Stimulated activated CD4-positive, alpha-beta T cell treated with anti-CD3 and anti-CD28 coated beads, TNF-alpha, amount 100 ng/mL, for 48 hours (primary cell): ENCODE data around the gene HDAC6.
"Not testable (repeated sequence)": the region's sequence is repeated elsewhere in the genome, so short reads cannot be mapped to it uniquely, and the experiment has no call there.

Experiments
- DNase-seq, 3 donors: peaks; one replicate each; pipeline ENCODE4 v3.0.0-alpha.2; 2020; ENCODE audit warnings: low read depth in 3 of 3

Gene HDAC6

DNA sequence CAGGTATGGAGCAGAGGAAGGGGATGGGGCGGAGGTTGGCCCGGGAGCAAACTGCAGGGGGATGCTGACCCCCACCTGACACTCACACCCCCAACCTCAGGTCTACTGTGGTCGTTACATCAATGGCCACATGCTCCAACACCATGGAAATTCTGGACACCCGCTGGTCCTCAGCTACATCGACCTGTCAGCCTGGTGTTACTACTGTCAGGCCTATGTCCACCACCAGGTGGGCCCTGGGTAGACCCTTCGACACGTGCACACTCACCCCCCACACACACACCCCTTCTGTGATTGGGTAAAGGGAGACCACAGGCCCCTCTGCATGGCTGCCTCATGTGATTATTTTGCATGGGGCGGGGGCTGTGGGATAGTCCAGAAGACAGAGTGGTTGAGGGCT lies 22.2 kb downstream of the HDAC6 start:
- no peak for DNase-seq

DNA sequence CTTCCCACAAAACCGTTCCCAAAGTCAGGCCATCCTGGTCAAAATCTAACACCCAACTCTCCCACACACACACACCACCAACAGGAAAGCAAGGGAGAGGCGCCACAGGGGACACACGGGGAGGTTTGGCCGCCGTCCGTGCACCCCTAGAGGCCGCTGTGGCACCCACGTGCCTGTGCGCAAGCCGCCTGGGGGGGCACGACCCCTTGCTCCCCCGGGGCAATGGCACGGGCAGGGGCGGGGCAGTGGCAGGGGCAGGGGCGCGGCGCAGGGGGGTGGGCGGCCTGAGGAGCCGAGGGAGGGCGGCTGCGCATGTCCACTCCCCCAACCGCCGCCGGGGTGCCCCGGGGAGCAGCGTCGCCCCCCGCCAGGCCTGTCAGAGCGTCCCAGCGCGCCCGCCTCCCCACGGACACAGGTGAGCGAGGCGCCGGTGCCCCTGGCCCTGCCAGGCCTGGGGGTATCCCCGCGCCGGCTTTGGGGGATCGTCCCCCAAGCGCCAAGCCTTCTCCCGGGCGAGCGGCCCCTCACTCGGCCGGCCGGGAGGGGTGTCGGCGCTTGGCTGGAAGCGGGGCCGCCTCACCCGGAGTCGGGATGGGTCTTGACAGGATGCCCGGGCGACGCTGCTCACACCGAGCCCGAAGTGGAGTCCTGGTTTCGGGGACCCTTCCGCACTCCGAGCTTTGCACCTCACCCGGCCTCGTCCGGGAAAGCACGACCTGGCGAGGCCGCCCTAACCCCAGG lies 24.4 kb downstream of the HDAC6 start, which contains the start of gene ERAS:
ERAS (plus strand) TSS at position 379 of the 741 bp plus-strand sequence. CDS start 2,611 bp downstream, outside the sequence.
- no peak for DNase-seq

DNA sequence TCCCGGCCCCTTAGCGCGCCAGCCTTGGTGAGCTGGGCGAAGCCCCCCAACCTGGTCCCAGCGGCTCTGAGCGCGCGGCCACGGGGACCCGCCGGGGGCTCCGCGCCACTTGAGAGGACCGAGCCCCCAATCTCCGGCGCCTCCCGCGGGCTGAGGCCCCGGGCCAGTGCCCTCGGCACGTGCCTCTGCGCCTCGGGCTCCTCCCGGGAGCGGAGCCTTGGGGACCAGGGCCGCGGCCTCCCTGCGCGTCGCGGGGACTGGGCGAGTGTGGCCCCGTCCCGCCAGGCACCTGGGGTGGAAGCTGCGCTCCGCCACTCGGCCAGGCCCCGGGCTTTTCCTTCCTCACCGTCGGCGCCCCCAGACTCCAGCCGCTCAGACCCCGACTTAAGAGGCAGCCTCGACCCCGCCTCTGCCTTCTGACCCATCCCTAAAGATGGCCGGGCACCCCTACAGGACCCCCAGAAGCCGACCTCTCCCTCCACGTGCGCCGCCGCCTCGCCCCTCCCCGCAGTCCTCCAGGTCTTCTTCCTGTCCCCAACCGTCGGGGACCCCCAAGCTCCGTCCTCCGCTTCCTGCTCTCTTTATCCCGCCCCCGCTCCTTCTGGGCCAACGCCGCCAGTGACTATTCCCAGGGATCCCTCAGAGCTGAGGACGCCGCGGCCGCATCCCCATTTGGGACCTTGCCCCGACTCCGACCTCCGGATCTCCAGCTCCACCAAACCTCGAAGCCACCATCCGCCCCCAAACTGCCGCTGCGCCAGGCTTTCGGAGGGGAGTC lies 25.2 kb downstream of the HDAC6 start:
- DNase-seq = no peak

GRCh38 chrX:48827654-48827968 lies 25.7 kb downstream of the HDAC6 start:
- DNase-seq = no peak

DNA sequence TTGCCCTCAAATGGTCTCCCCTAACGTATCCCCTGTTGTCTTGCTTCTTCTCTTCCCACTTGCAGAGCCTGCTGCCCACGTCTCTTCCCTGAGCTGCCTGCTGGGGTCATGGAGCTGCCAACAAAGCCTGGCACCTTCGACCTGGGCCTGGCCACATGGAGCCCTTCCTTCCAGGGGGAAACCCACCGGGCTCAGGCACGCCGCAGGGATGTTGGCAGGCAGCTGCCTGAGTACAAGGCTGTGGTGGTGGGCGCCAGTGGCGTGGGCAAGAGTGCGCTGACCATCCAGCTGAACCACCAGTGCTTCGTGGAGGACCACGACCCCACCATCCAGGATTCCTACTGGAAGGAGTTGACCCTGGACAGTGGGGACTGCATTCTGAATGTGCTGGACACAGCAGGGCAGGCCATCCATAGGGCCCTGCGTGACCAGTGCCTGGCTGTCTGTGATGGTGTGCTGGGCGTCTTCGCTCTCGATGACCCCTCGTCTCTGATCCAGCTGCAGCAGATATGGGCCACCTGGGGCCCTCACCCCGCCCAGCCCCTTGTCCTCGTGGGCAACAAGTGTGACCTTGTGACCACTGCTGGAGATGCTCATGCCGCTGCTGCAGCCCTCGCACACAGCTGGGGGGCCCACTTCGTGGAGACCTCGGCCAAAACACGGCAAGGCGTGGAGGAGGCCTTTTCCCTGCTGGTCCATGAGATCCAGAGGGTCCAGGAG lies 27.3 kb downstream of the HDAC6 start:
- no peak for DNase-seq

- DNase-seq = no peak
These were observed 29.5 kb downstream of the HDAC6 start for GRCh38 chrX:48831136-48831908.

- no peak for DNase-seq
These were observed 30.0 kb downstream of the HDAC6 start for GRCh38 chrX:48831909-48832291.

- no peak for DNase-seq
These were observed 31.8 kb downstream of the HDAC6 start for GRCh38 chrX:48833542-48834138.

DNA sequence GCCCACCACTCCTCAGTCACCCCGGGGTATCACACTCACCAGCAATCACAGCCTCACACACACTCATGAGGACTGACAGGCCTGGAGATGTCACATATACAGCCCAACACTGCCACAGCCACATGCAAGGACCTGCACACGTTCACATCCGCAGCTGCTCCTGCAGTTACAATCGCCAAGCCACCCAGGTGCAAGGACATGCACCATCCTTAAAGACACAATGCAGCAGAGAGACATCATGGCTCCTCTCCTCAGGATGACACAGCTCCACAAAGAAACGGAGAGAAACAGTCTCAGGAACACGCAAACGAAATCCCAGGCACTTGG lies 32.5 kb downstream of the HDAC6 start:
- DNase-seq = no peak

DNA sequence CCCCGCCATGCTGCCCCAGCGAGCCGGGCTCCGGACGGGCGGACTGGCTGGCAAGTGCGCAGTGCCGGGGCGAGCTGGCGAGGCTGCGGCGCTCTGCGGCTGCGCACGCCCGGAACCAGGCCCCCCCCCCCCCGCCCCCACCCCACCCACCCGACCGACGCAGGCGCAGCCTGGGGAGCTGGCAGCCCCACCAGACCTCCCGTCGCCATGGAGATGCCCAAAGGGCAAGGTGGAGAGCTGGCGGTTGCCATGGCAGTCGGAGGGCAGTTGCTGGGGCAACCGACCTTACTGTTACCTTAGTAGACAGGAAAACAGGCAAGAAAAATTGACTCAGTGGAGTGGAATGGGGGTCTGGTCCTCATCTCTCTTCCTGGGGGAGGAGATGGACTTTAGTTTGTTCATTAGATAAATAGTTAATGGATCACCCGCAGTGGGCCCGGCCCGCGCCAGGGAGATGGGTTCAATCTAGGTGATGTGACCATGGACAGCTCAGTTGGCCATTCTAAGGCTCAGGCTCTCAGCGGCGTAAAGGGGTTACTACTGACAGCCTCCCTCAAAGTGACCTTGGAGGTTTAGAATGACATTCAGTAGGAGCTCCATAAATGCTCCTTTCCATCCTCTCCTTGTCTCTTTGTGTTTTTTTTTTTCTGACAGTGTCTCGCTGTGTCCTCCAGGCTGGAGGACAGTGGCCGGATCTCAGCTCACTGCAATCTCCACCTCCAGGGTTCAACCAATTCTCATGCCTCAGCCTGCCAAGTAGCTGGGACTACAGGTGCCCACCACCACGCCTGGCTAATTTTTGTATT lies 33.9 kb downstream of the HDAC6 start, which contains the start of gene PCSK1N:
PCSK1N (minus strand) TSS at position 87 of the 806 bp plus-strand sequence; CDS start at position 9, 78 bp downstream.
- DNase-seq = no peak

DNA sequence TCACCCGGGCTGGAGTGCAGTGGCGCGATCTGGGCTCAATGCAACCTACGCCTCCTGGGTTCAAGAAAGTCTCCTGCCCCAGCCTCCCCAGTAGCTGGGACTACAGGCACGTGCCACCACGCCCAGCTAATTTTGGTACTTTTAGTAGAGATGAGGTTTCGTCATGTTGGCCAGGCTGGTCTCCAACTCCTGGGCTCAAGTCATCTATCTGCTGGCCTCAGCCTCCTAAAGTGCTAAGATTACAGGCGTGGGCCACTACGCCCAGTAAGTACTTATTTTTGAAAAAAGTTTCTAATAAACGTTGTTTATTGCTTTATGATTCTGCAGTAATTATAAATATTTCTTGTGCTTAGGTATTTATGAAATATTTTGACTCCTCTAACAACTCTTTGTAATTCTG lies 37.8 kb downstream of the HDAC6 start:
- no peak for DNase-seq

DNA sequence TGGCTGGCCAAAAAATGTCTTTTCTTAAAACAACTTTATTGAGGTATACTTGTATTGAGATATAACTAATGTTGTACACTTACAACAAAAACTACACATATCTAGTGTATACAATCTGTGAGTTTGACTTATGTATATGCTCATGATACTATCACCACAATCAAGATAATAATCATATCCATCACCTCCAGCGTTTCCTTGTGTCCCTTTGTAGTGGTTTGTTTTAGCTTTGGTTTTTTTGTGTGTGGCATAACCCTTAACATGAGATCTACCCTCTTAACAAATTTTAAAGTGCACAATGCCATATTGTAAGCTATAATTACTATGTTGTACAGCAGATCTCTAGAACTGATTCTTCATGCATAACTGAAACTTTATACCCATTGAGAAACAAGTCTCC lies 47.0 kb downstream of the HDAC6 start:
- DNase-seq = no peak

GRCh38 chrX:48852857-48853256 lies 51.0 kb downstream of the HDAC6 start:
- no peak for DNase-seq

DNA sequence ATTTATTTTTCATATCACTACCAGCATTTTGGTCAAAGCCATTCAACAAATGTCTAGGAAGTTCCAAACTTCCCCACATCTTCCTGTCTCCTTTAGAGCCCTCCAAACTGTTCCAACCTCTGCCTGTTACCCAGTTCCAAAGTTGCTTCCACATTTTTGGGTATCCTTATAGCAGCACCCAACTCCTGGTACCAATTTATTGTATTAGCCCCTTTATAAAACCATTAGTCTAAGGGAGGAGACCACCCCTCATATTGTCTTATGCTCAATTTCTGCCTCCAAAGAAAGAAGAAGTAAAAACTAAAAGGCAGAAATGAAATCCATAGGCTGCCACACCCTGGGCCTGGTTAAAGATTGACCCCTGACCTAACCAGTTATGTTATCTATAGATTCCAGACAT lies 51.6 kb downstream of the HDAC6 start:
- not testable (repeated sequence) for DNase-seq

- DNase-seq = not testable (repeated sequence)
These were observed 52.4 kb downstream of the HDAC6 start for GRCh38 chrX:48854121-48854804.

GRCh38 chrX:48854898-48855297 lies 53.0 kb downstream of the HDAC6 start:
- DNase-seq = no peak

GRCh38 chrX:48864210-48864609 lies 62.3 kb downstream of the HDAC6 start:
- DNase-seq = no peak

GRCh38 chrX:48872017-48872416 lies 70.2 kb downstream of the HDAC6 start:
- DNase-seq = not testable (repeated sequence)
